Erythroblast (primary cell): Measurements from ENCODE around the gene NDST1.
"Not testable (repeated sequence)": the region's sequence is repeated elsewhere in the genome, so short reads cannot be mapped to it uniquely, and the experiment has no call there.

Source experiments
- DNase-seq, 2 experiments: peaks; one replicate each; lab custom pipeline; 2025; lab: John Stamatoyannopoulos, UW
- GATA1 ChIP-seq: IDR thresholded peaks from 2 replicates; pipeline ENCODE4 v1.6.1; 2011; ENCODE audit warnings: low read depth, mild to moderate bottlenecking, control low read depth, low read length, moderate library complexity
- POLR2A ChIP-seq: IDR thresholded peaks from 2 replicates; pipeline ENCODE4 v1.6.1; 2011; ENCODE audit warnings: mild to moderate bottlenecking, low read length

NDST1 gene

DNA sequence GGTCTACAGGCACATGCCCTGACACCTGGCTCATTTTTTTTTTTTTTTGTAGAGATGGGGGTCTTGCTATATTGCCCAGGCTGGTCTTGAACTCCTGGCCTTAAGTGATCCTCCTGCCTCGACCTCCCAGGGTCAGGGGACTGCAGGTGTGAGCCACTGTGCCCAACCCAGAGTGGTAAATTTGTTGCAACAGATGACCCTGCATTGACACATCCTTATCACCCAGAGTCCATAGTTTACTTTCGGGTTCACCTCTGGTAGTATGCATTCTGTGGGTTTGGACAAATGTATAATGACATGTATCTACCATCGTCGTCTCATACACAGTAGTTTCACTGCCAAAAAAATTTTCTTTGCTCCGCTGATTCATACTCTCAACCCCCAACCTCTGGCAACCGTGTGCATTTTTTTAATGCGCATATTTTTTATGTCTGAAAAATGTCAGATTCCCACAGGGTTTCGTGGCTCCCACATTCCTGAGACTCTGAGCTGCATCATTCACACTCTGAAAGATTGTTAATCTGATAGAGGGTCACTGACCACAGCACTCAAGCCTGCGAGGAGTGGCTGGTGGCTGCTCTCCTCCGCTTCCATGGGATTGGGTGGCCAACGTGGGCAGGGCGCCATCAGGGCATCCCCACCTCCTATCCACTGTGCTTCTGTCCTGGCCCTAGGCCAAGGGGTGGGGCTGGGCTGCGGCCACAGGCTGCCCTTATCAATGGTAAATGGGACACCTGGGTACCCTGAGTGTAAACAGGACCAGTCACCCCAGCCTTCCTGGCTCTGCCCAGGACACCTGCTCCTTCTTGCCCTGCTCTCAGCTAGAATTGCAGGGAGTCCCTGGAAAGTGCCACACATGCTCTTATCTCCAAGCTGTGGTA is 9.6 kb downstream of the NDST1 start:
- TF ChIP-seq POLR2A (no peak), GATA1 (no peak)
- peak; percentile 52 to 72 for DNase-seq

DNA sequence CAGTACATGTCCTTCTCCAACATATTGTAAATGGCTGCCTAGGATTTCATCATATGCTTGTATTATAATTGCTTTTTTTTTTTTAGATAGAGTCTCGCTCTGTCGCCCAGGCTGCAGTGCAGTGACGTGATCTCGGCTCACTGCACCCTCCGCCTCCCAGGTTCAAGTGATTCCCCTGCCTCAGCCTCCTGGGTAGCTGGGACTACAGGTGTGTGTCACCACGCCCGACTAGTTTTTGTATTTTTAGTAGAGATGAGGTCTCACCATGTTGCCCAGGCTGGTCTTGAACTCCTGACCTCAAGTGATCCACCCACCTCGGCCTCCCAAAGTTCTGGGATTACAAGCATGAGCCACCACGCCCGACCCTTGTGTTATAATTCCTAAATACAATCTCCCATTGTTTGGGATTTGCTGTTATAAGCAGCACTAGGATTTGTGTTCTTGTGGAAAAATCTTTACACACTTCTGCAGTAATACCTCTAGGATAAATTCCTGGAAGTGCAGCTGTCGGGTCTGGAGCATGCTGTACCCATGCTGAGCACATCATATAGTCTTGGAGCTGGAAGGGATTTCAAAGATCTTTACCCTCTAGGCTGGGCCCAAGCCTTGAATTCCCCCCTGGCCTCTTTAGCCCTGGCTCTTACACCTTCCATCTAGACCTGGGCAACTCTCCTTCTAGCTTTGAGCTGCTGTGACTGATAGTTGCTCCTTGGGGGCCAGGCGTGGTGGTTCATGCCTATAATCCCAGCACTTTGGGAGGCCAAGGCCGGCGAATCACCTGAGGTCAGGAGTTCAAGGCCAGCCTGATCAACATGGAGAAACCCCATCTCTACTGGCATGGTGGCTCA is 11.0 kb downstream of the NDST1 start:
- DNase-seq: not testable (repeated sequence)

DNA sequence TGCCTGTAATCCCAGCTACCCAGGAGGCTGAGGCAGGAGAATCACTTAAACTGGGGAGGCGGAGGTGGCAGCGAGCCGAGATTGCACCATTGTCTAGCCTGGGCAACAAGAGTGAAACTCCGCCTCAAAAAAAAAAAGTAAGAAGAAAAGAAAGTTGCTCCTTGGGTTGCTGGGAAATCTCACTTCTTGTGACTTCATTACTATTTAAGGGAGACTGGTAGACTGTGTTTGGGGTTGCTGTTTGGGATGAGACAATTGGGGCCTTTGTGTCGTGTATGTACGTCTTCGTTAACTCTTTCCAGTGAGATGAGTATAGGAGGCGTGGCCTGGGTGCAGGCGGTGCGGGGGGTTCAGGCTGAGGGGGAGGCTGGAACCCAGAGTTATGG is 11.6 kb downstream of the NDST1 start:
- no peak for TF ChIP-seq POLR2A
- no peak for TF ChIP-seq GATA1
- no peak for DNase-seq

DNA sequence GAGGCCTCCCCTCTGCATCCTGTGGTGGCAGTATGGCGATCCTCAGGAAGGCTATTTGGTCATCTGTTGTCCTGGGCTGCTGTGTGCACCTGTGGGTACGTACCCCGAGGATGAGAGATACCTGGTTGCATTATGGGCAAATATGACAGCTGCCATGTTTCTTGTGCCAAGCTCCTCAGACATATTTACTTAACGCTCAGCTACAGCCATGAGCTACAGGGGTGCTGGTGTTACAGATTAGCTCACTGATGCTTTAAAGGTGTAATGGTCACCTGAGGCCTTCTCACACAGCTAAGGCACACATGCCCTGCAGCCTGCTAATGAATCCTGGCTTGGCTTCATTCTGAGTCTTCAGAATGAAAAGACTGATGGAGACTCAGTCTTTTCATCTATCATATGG is 12.0 kb downstream of the NDST1 start:
- no peak for DNase-seq

DNA sequence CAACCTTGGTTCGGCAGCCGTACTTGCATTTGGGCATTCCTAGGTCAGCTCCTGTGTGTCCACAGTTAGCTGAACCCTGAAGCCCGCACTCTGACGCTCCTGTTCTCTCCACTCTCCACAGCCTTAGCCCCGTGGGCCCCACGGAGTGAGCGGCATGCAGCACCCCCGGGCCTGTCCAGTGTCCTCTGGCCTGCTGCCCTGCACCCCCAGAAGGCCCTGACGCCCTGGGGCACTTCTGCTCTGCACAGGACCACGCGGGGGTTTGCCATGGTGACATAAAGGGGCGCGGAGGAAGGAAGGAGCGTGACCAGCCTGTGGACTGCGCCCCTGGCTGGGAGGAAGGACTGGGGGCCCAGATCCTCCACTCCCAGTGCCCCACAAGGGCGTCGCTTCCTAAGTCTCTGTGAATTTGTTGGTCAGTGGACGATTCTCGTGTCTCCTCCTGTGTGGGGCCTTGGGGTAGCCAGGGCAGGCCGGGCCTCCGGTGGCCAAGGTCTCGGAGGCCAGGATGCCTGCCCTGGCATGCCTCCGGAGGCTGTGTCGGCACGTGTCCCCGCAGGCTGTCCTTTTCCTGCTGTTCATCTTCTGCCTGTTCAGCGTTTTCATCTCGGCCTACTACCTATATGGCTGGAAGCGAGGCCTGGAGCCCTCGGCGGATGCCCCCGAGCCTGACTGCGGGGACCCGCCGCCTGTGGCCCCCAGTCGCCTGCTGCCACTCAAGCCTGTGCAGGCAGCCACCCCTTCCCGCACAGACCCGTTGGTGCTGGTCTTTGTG is 13.0 kb downstream of the NDST1 start:
- no peak for TF ChIP-seq GATA1
- TF ChIP-seq POLR2A: no peak
- DNase-seq: no peak

More for the DNA sequence above, 12.0 kb downstream of the NDST1 start:
- no peak for TF ChIP-seq GATA1
- TF ChIP-seq POLR2A: no peak

DNA sequence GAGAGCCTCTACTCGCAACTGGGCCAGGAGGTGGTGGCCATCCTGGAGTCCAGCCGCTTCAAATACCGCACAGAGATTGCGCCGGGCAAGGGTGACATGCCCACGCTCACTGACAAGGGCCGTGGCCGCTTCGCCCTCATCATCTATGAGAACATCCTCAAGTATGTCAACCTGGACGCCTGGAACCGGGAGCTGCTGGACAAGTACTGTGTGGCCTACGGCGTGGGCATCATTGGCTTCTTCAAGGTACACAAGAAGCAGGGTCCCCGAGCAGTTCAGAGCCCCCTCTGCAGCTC is 13.5 kb downstream of the NDST1 start:
- TF ChIP-seq POLR2A (no peak), GATA1 (no peak)
- DNase-seq: no peak

DNA sequence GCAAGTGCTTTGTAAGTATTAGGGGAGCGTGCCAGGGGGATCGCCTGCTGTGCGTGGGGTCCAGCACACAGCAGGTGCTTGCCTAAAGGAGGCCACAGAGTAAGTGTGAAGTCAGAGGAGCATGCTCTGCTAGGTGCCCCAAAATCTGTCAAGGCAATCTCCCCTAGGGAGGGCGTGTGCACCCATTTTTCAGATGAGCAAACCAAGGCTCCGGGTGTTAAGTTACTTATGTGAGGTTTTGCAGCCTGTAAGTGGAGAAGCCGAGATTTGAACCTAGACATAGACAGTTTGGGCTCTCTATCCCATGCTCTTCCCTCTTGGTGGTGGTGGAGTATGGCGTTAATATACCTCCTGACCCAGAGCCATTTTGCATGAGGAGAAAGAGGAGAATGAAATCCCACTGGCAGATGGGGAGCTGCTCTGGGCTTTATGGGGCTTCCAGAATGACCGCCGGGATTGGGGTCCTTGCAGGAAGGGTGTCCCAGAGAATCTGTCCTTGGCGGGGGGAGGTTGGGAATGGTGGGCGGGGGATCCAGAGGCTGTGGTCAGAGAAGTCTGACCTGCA is 14.1 kb downstream of the NDST1 start:
- no peak for DNase-seq
- no peak for TF ChIP-seq POLR2A
- no peak for TF ChIP-seq GATA1

DNA sequence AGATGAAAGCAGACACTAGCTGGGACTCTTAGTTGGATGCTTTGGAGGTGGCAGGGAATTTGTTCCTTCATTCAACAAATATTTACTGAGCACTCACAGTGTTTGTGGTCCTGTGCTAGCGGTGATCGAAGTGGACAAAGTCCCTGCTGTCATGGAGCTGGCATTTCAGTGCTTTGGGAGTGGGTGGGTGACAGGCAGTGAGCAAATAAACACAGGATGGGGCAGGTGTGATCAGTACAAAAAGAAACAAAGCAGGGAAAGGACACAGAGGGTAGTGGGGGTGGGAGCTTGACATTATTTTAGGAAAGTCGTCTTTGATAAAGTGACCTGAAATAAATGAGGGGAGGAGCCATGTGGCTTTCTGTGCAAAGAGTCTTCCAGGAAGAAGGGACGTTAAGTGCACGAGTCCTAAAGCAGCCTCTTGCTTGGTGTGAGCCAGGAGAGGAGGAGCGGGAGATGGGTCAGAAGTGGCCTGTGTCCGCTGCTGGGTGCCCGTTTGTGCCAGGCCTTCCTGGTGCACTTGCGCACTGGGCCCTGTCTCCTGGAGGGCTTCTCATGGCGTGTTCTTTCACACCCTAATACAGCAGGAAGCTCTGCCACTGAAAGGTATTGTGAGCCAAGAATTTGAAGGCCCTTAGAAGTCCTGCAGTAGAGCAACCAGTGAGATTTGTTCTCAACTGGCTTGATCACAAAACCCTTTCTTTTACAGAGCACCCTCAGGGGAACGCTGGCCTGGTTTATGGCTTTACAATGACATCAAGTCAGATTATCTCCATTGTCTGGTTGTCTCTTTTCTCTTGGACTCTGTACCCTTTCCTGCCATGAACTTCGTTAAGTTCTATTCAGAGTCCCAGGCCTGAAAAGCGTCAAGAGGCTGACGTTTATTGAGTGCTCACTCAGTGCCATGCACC is 14.8 kb downstream of the NDST1 start:
- TF ChIP-seq POLR2A (no peak), GATA1 (no peak)
- DNase-seq: no peak

DNA sequence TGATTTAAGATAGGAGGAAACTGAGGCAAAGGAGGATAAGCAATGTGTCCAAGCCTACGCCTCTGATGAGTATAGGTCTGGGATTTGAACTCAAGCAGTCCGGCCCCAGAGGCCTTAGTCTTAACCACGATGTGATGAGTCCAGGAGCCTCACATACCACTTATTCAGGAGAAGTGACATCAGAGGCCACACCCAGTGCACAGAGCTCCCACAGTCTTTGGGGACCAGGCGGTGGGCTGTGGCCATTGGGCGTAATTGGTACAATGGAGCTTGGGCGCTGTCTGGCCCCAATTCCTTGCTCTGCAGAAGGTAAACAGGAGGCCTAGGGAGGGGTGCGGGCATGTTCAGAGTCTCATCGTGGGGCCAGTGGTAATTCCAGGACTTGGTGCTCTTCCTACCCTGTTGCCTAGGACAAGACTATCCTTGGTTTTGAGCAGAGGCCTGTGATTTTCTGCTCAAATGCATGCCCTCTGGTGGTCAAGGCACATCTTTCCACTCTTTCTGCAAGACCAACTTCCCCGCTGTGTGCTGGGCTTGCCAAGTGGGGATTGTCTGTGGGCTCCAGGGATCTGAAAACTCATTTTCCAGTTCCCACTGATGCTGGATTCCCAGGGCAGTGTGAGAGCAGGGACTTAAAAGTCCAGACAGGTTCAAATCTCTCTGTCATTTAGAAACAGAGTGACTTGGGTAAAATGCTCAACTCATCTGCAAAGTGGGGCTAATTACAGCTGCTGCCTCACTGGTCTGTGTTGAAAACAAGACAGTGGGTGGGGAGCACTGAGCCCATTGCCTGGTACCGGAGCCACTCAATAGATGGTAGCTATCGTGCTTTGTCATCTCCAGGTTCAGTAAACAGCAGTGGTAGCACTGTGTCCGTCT is 15.8 kb downstream of the NDST1 start:
- TF ChIP-seq GATA1: no peak
- no peak for TF ChIP-seq POLR2A
- DNase-seq: peak; percentile 56 to 58

DNA sequence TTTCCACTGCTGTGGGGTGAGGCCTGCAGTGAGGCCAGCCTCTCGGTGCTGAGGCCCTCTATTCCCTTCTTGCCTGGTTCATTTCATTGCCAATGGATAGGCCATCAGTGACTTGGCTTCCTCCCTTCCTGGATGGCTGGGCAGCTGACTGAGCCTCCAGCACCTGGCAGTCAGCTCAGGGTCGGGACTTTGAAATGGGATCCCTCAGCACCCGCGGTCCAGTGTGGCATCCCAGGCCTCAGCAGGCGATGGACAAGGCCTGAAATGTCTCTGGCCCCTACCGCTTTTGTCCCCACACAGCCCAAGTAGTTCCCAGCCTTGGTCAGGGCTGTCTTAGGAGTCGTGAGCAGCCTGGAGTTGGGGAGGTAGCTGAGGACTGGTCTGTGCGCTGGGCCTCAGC is 17.2 kb downstream of the NDST1 start:
- TF ChIP-seq GATA1: no peak
- TF ChIP-seq POLR2A: no peak
- DNase-seq: no peak

DNA sequence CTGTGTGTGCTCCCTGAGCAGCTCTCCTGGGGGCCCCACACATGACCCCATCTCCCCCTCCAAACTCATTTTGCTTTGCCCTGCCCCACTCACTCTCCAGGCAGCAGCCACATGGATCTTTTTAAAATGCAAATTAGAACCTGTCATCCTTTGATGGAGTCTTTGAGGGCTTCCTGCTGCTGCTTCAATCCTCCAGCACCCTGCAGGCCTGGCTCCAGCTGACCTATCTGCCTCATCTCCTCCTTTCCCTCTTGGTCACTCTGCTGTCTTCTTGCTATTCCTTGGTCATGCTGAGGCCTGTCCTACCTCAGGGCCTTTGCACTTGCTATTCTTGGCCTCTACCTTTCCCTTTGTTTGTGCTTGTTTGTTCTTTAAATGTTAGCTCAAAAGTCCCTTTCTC is 17.9 kb downstream of the NDST1 start:
- TF ChIP-seq GATA1: no peak
- TF ChIP-seq POLR2A: no peak
- DNase-seq: no peak

DNA sequence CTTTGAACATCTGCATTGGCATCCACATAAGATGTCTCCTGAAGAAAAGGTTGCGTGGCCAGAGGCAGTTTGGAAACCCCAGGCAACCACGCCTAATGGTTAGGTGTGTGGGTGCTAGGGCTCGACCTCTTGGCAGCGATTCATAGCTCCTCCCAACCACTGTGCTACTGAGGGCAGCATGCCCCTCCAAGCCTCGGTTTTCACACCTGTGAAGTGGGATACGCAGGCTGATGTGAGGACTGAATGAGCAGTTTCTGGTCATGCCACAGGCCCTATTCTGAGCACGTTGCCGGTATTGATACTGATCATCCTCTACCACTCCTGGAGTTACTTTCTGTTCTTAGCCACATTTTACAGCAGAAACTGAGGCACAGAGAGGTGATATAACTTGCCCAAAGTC is 19.1 kb downstream of the NDST1 start:
- no peak for TF ChIP-seq GATA1
- TF ChIP-seq POLR2A: no peak
- DNase-seq: no peak
